ENCODE results near the gene MYBPC2.

The MYBPC2 gene

GRCh38 chr19:50515168-50515561 is 82.5 kb downstream of the MYBPC2 start:
- Mint-ChIP-seq H3K27me3 (no peaks in the 10 kb centered on the region), H3K4me3 (no peak overlapping the region), H3K9me3 (no peaks in the 10 kb centered on the region), H3K27ac (no peak overlapping the region), H3K4me1 (peaks cover 13% of the 10 kb centered on the region), H3K36me3 (no peaks in the 10 kb centered on the region)
